Sigmoid colon (tissue), 7 donors: ENCODE measurements around the gene LRRC63. TPM values are rescaled to one million over a fixed set of nuclear protein-coding genes. Genes with fewer than 3 reads are reported as not detected.

Source experiments
- DNase-seq: peaks from one replicate; pipeline ENCODE4 v3.0.0-alpha.2; 2019
- H3K27ac ChIP-seq, 4 donors: fragments of 200-600 bp; sonication (generic); one replicate each; pipeline ENCODE4 v1.5.1; 2016 to 2019; ENCODE audit warnings: mild to moderate bottlenecking in 1 of 4
- H3K27me3 ChIP-seq, 3 donors: fragments of 200-600 bp; sonication (generic); one replicate each; pipeline ENCODE4 v1.5.1; 2019; ENCODE audit warnings: mild to moderate bottlenecking in 1 of 3
- H3K36me3 ChIP-seq, 4 donors: fragments of 200-600 bp; sonication (generic); one replicate each; pipeline ENCODE4 v1.5.1; 2016 to 2019
- H3K4me1 ChIP-seq, 4 donors: fragments of 200-600 bp; sonication (generic); one replicate each; pipeline ENCODE4 v1.5.1; 2017 to 2019
- H3K4me3 ChIP-seq, 4 donors: fragments of 200-600 bp; sonication (generic); one replicate each; pipeline ENCODE4 v1.5.1; 2017 to 2019; ENCODE audit warnings: mild to moderate bottlenecking in 2 of 4, moderate library complexity in 1 of 4
- H3K9me3 ChIP-seq, 4 donors: fragments of 200-600 bp in 3 of 4; sonication (generic) in 3 of 4; one replicate each; pipeline versions ENCODE4 v1.5.1 to v1.6.1; 2013 to 2019
- EP300 ChIP-seq, 4 donors: sonication (generic); formaldehyde crosslinking; IDR thresholded peaks; one replicate each; pipeline ENCODE4 v1.6.1; 2017; ENCODE audit warnings: antibody characterized with exemption in 4 of 4
- POLR2A ChIP-seq, 2 donors: fragments of 450-650 bp; IDR thresholded peaks; one replicate each; pipeline ENCODE4 v1.6.1; 2016; ENCODE audit warnings: antibody characterized with exemption in 2 of 2, mild to moderate bottlenecking in 2 of 2, moderate library complexity in 2 of 2
- POLR2AphosphoS5 ChIP-seq, 4 donors: sonication (generic); formaldehyde crosslinking; IDR thresholded peaks; one replicate each; pipeline ENCODE4 v1.6.1; 2017; ENCODE audit warnings: antibody characterized with exemption in 4 of 4
- whole genome bisulfite sequencing, 2 donors: extraction: QIAGEN DNeasy Blood & Tissue Kit; methylation state at CpG; one replicate each; pipeline ENCODE4 v1.1.7; 2013; 5-methylcytosine and 5-hydroxymethylcytosine counted together
- intact Hi-C: fragments of 100-400 bp; cut with DNase I; formaldehyde crosslinking; loops from one replicate; pipeline ENCODE4 v1.15.1; 2023
- polyA plus RNA-seq, 3 donors: library from polyadenylated mRNA; stranded (reverse); fragments of 200-250 nt; gene quantifications; one replicate each; pipeline ENCODE4 v1.2.3, GENCODE V29; 2013
- total RNA-seq, 4 donors: library from RNA; depleted of rRNA; stranded (reverse); fragments of >200 nt; gene quantifications; one replicate each; pipeline ENCODE4 v1.1.0, GENCODE V29; 2016
- TF ChIP-seq, protein P1 (sequence below), 4 experiments: fragments of 450-650 bp in 3 of 4; fragments of 200-600 bp in 1 of 4; IDR thresholded peaks; one replicate each; pipeline ENCODE4 v1.5.1; 2016 to 2019; ENCODE audit warnings: antibody characterized with exemption in 4 of 4, mild to moderate bottlenecking in 3 of 4, moderate library complexity in 2 of 4
- donor health status: healthy with polysubstance abuse.
- donor health status: Bipolar disorder and iron deficiency.
- donor health status: healthy.

Gene LRRC63
- total and polyA plus RNA-seq, 7 donors, result not detected

GRCh38 chr13:46185634-46186033 lies 26.1 kb upstream of the LRRC63 start:
- WGBS, 2 donors, result 83 to 88% methylated on average over 4 of the region's 4 CpGs
- no peaks in the 10 kb centered on the region for H3K4me1 ChIP-seq

DNA sequence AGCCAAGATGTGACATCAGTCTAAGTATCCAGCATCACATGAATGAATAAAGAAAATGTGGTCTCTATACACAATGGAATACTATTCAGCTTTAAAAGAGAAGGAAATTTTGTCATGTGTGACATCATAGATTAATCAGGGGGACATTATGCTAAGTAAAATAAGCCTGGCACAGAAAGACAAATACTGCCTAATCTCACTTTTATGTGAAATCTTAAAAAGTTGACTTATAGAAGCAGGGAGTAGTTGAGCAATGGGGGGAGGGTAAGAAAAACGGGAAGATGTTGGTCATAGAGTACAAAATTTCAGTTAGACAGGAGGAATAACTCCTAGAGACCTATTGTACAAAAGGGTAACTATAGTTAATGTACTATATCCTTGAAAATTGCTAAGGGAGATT lies 19.3 kb upstream of the LRRC63 start:
- Histone ChIP-seq H3K4me1 (no peaks in the 10 kb centered on the region), H3K27ac (no peak overlapping the region), H3K9me3 (no peaks in the 10 kb centered on the region), H3K4me3 (no peak overlapping the region), H3K36me3 (no peaks in the 10 kb centered on the region), H3K27me3 (no peaks in the 10 kb centered on the region)
- WGBS, 2 donors, result 24 to 36% methylated on average over 1 of the region's 1 CpG
- no peak for DNase-seq
- TF ChIP-seq EP300 (IDR thresholded peaks at IDR 0.05) (no peak), POLR2A (IDR thresholded peaks at IDR 0.05) (no peak), POLR2AphosphoS5 (IDR thresholded peaks at IDR 0.05) (no peak)
- TF ChIP-seq, protein P1, sequence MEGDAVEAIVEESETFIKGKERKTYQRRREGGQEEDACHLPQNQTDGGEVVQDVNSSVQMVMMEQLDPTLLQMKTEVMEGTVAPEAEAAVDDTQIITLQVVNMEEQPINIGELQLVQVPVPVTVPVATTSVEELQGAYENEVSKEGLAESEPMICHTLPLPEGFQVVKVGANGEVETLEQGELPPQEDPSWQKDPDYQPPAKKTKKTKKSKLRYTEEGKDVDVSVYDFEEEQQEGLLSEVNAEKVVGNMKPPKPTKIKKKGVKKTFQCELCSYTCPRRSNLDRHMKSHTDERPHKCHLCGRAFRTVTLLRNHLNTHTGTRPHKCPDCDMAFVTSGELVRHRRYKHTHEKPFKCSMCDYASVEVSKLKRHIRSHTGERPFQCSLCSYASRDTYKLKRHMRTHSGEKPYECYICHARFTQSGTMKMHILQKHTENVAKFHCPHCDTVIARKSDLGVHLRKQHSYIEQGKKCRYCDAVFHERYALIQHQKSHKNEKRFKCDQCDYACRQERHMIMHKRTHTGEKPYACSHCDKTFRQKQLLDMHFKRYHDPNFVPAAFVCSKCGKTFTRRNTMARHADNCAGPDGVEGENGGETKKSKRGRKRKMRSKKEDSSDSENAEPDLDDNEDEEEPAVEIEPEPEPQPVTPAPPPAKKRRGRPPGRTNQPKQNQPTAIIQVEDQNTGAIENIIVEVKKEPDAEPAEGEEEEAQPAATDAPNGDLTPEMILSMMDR (IDR thresholded peaks at IDR 0.05), result no peak
- intact Hi-C loops, result no loop called here

More at GRCh38 chr13:46185634-46186033, 26.1 kb upstream of the LRRC63 start:
- Histone ChIP-seq H3K9me3 (no peaks in the 10 kb centered on the region), H3K27me3 (no peaks in the 10 kb centered on the region), H3K27ac (no peak overlapping the region), H3K36me3 (no peaks in the 10 kb centered on the region), H3K4me3 (no peak overlapping the region)
- no peak for TF ChIP-seq EP300 (IDR thresholded peaks at IDR 0.05)
- TF ChIP-seq POLR2AphosphoS5 (IDR thresholded peaks at IDR 0.05), result no peak
- no peak for TF ChIP-seq POLR2A (IDR thresholded peaks at IDR 0.05)
- DNase-seq, result no peak
- intact Hi-C loops, result no loop called here

- Histone ChIP-seq H3K4me3 (no peak overlapping the region), H3K27ac (no peak overlapping the region), H3K27me3 (no peaks in the 10 kb centered on the region), H3K9me3 (no peaks in the 10 kb centered on the region), H3K36me3 (no peaks in the 10 kb centered on the region), H3K4me1 (no peaks in the 10 kb centered on the region)
- DNase-seq, result no peak
- 88 to 90% methylated on average over 1 of the region's 1 CpG for WGBS, 2 donors
- intact Hi-C loops, result no loop called here
- TF ChIP-seq POLR2A (IDR thresholded peaks at IDR 0.05) (no peak), EP300 (IDR thresholded peaks at IDR 0.05) (no peak), POLR2AphosphoS5 (IDR thresholded peaks at IDR 0.05) (no peak)
- TF ChIP-seq, protein P1 (IDR thresholded peaks at IDR 0.05), result no peak
Measured at GRCh38 chr13:46195016-46195415, 16.7 kb upstream of the LRRC63 start.

- Histone ChIP-seq H3K27ac (no peak overlapping the region), H3K4me3 (no peak overlapping the region), H3K9me3 (no peaks in the 10 kb centered on the region), H3K36me3 (no peaks in the 10 kb centered on the region), H3K4me1 (no peaks in the 10 kb centered on the region), H3K27me3 (no peaks in the 10 kb centered on the region)
- intact Hi-C loops, result no loop called here
- TF ChIP-seq, protein P1 (IDR thresholded peaks at IDR 0.05), result no peak
- TF ChIP-seq EP300 (IDR thresholded peaks at IDR 0.05), result no peak
- WGBS, 2 donors, result 68 to 79% methylated on average over 4 of the region's 4 CpGs
- DNase-seq, result no peak
Measured at GRCh38 chr13:46197299-46198048, 14.3 kb upstream of the LRRC63 start.

DNA sequence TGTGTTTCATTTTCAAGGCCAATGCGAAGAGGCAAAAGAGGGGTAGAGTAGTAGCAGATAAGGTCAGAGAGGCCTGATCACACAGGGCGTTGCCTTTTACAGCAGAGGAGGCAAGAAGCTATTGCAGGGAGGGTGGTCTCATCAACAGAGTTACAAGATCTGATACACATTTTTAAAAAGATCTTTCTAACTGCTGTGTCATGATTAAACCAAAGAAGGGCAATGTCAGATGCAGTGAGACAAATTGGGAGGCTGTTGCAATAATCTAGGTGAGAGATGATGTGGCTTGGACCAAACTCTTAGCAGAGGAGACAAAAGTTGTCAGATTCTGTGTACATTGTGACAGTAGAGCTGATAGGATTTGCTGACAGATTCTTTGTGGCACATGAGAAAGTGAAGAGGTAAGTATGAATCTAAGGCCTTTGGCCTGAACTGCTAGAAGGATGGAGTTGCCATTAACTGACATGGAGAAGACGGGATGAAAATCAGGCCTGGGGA lies 13.0 kb upstream of the LRRC63 start:
- 88 to 96% methylated on average over 3 of the region's 3 CpGs for WGBS, 2 donors
- DNase-seq, result no peak
- Histone ChIP-seq H3K4me3 (no peak overlapping the region), H3K9me3 (no peaks in the 10 kb centered on the region), H3K27me3 (no peaks in the 10 kb centered on the region), H3K36me3 (no peaks in the 10 kb centered on the region), H3K27ac (no peak overlapping the region), H3K4me1 (no peaks in the 10 kb centered on the region)
- no peak for TF ChIP-seq EP300 (IDR thresholded peaks at IDR 0.05)
- TF ChIP-seq, protein P1 (IDR thresholded peaks at IDR 0.05), result no peak
- no peak for TF ChIP-seq POLR2A (IDR thresholded peaks at IDR 0.05)
- no peak for TF ChIP-seq POLR2AphosphoS5 (IDR thresholded peaks at IDR 0.05)
- intact Hi-C loops, result no loop called here
